Transverse colon (tissue), 4 donors: ENCODE measurements around the gene CHRNE.

Experiments
- CTCF ChIP-seq, 5 experiments: fragments of 200-600 bp in 3 of 5; fragments of 450-650 bp in 2 of 5; sonication (generic) in 3 of 5; IDR thresholded peaks; 1 replicate in 2 of 5; 2 replicates in 3 of 5; pipeline ENCODE4 v1.5.1; 2016 to 2017; ENCODE audit warnings: antibody characterized with exemption in 5 of 5, inconsistent platforms in 3 of 5, mild to moderate bottlenecking in 2 of 5, moderate library complexity in 1 of 5
- POLR2AphosphoS5 ChIP-seq, 3 donors: sonication (generic); formaldehyde crosslinking; IDR thresholded peaks; one replicate each; pipeline ENCODE4 v1.6.1; 2016; ENCODE audit warnings: antibody characterized with exemption in 3 of 3

DNA sequence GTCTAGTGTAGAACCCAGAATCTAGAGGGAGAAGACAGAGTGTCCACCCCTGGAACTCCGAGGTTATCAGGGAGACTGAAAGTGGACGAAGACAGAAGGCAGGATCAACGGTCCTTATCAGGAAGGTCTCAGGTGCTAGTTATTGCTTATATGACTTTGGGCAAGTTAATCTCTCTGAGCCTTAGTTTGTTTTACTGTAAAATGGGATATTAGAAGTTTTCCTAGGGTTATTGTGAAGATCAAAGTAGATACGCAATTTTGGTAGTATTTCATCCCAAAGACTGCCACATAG is 38.4 kb upstream of the CHRNE start:
- TF ChIP-seq CTCF (IDR thresholded peaks at IDR 0.05) (no peak), POLR2AphosphoS5 (IDR thresholded peaks at IDR 0.05) (no peak)
